SU-DHL-6 (cell line): ENCODE measurements around the gene MGMT.

ENCODE experiments used
- H2AFZ ChIP-seq: fragments of 200-600 bp; sonication (generic); 2 replicates; pipeline ENCODE4 v1.6.1; 2014; ENCODE audit warnings: low read depth, mild to moderate bottlenecking, moderate library complexity, mixed read lengths, antibody characterized with exemption, low read length; ENCODE audit not compliant: severe bottlenecking
- H3F3A ChIP-seq: fragments of 200-600 bp; shearing (Covaris generic); 2 replicates; pipeline ENCODE4 v1.6.0; 2016; ENCODE audit warnings: antibody characterized with exemption, mild to moderate bottlenecking; ENCODE audit not compliant: insufficient read depth
- H3K27ac ChIP-seq: fragments of 200-600 bp; sonication (generic); 2 replicates; pipeline ENCODE4 v1.5.1; 2016; ENCODE audit warnings: low read depth, mild to moderate bottlenecking, low read length, moderate library complexity, mixed read lengths
- H3K27me3 ChIP-seq: fragments of 200-600 bp; sonication (generic), shearing (Covaris generic); 2 replicates; pipeline ENCODE4 v1.6.0; 2014; ENCODE audit warnings: mild to moderate bottlenecking, low read length
- H3K36me3 ChIP-seq: fragments of 200-600 bp; sonication (generic); 2 replicates; pipeline ENCODE4 v1.6.1; 2014; ENCODE audit warnings: mild to moderate bottlenecking, low read length, mixed read lengths
- H3K4me2 ChIP-seq: fragments of 300-600, 200-600 bp; shearing (Covaris generic), sonication (generic); 2 replicates; pipeline ENCODE4 v1.6.0; 2014; ENCODE audit warnings: low read length, low read depth, mild to moderate bottlenecking; ENCODE audit not compliant: poor library complexity, severe bottlenecking
- H3K4me3 ChIP-seq: fragments of 200-600 bp; sonication (generic); 2 replicates; pipeline ENCODE4 v1.5.1; 2014; ENCODE audit warnings: antibody characterized with exemption, low read length, mild to moderate bottlenecking, mixed read lengths; ENCODE audit not compliant: insufficient read depth, poor library complexity, severe bottlenecking
- H3K79me2 ChIP-seq: fragments of 200-600 bp; sonication (generic); 2 replicates; pipeline ENCODE4 v1.6.1; 2014; ENCODE audit warnings: mild to moderate bottlenecking, low read length, moderate library complexity; ENCODE audit not compliant: insufficient read depth
- H3K9ac ChIP-seq: fragments of 200-600 bp; sonication (generic); 2 replicates; pipeline ENCODE4 v1.7.0; 2014; ENCODE audit warnings: mild to moderate bottlenecking, low read length
- H3K9me2 ChIP-seq: fragments of 200-600 bp; sonication (generic); replicated peaks from 2 replicates; pipeline ENCODE4 v1.6.1; 2014; ENCODE audit warnings: low read length; ENCODE audit not compliant: insufficient read depth
- H3K9me3 ChIP-seq: fragments of 200-600 bp; sonication (generic); 2 replicates; pipeline ENCODE4 v1.6.1; 2014; ENCODE audit warnings: low read length, mixed read lengths; ENCODE audit not compliant: insufficient read depth
- H4K20me1 ChIP-seq: fragments of 200-600 bp; sonication (generic); 2 replicates; pipeline ENCODE4 v1.6.1; 2014; ENCODE audit warnings: low read depth, mild to moderate bottlenecking, antibody characterized with exemption, low read length, moderate library complexity, mixed read lengths
- EZH2phosphoT487 ChIP-seq: fragments of 200-600 bp; sonication (generic), shearing (Covaris generic); conservative IDR thresholded peaks from 2 replicates; pipeline ENCODE4 v1.6.1; 2018; ENCODE audit warnings: mild to moderate bottlenecking, antibody characterized with exemption, low read length, moderate library complexity, mixed read lengths
- TF ChIP-seq, protein P1 (sequence below): fragments of 200-600 bp; sonication (generic); IDR thresholded peaks from one replicate; pipeline ENCODE4 v1.5.1; 2017; ENCODE audit warnings: antibody characterized with exemption, mild to moderate bottlenecking, low read length, moderate library complexity; ENCODE audit not compliant: insufficient read depth, poor library complexity, severe bottlenecking

The MGMT gene

DNA sequence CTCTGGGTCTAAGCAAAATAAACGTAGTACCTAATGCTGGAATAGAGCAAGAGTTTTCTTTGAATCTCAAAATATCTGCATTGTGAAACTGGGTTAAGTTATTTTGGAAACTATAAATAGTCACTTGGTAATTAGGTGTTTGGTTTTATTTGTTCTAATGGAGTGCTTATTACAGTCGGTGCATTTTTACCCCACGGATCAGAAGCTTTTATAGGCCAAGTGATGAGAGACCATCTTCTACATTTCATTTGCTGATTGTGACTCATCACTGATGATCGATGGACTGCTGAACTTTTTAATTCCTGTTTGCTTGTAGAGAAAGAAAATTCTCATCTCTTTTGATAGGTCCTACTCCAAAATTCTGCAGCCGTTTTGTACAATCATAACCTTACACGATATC is 28.2 kb downstream of the MGMT start:
- no peaks in the 10 kb centered on the region for H4K20me1 ChIP-seq

DNA sequence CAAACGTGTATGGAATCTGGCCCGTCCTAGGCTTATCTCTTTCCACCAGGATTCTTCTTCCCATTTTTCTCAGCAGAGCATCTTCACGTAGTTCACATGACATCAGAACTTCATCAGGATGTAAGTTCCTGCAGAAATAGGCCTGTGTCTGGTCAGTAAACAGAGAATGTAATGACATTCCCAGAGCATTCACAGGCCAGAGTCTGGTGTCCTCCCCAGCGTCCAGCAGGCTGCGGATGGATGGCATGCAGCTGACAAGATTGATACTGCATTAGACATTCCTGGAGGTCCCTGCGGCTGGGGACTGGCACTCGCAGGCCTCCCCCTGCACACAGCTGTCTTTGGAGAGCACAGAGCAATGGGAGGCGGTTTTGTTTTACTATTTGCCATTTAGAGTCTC is 28.7 kb downstream of the MGMT start:
- H4K20me1 ChIP-seq: no peaks in the 10 kb centered on the region
- H2AFZ ChIP-seq: no peak overlapping the region
- no peaks in the 10 kb centered on the region for H3K36me3 ChIP-seq
- no peak overlapping the region for H3K9ac ChIP-seq
- no peaks in the 10 kb centered on the region for H3F3A ChIP-seq
- H3K27ac ChIP-seq: no peak overlapping the region
- H3K4me3 ChIP-seq: no peak overlapping the region
- H3K9me3 ChIP-seq: peaks cover 6% of the 10 kb centered on the region; the same call in 1 of the 2 replicates
- H3K4me2 ChIP-seq: no peak overlapping the region
- TF ChIP-seq, protein P1, sequence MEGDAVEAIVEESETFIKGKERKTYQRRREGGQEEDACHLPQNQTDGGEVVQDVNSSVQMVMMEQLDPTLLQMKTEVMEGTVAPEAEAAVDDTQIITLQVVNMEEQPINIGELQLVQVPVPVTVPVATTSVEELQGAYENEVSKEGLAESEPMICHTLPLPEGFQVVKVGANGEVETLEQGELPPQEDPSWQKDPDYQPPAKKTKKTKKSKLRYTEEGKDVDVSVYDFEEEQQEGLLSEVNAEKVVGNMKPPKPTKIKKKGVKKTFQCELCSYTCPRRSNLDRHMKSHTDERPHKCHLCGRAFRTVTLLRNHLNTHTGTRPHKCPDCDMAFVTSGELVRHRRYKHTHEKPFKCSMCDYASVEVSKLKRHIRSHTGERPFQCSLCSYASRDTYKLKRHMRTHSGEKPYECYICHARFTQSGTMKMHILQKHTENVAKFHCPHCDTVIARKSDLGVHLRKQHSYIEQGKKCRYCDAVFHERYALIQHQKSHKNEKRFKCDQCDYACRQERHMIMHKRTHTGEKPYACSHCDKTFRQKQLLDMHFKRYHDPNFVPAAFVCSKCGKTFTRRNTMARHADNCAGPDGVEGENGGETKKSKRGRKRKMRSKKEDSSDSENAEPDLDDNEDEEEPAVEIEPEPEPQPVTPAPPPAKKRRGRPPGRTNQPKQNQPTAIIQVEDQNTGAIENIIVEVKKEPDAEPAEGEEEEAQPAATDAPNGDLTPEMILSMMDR: no peak
- TF ChIP-seq EZH2phosphoT487: no peak
- no peaks in the 10 kb centered on the region for H3K9me2 ChIP-seq
- H3K79me2 ChIP-seq: no peaks in the 10 kb centered on the region
- H3K27me3 ChIP-seq: no peaks in the 10 kb centered on the region

More for the DNA sequence above, 28.2 kb downstream of the MGMT start:
- Histone ChIP-seq H3K9me2 (no peaks in the 10 kb centered on the region), H3K27ac (no peak overlapping the region), H3K9ac (no peak overlapping the region), H3K36me3 (no peaks in the 10 kb centered on the region), H3K4me2 (no peak overlapping the region), H3K9me3 (peaks cover 6% of the 10 kb centered on the region; the same call in 1 of the 2 replicates), H3K4me3 (no peak overlapping the region), H2AFZ (no peak overlapping the region), H3K27me3 (no peaks in the 10 kb centered on the region), H3K79me2 (no peaks in the 10 kb centered on the region), H3F3A (no peaks in the 10 kb centered on the region)
- TF ChIP-seq, protein P1: no peak
- TF ChIP-seq EZH2phosphoT487: no peak

DNA sequence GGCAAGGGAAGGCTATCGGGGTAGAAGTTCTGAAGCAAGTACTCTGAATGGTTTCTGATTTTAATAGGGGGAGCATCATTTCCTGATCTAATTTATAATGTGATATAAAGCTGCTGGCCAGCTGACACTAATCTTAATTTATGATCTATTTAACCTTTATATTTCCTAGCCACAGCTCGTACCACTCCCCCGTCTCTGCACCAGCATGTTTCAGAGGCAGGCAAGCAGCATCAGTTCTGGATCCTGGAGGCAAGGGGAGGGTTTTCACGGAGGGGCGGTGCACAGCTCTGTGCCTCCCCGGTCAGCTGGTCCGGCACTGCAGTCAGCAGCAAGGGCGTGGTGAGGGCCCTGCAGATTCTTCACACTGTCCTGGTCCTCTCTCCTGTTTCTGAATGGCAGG is 30.0 kb downstream of the MGMT start:
- no peak overlapping the region for H3K4me2 ChIP-seq
- no peaks in the 10 kb centered on the region for H3K27me3 ChIP-seq
- H3F3A ChIP-seq: no peaks in the 10 kb centered on the region
- H3K9me2 ChIP-seq: no peaks in the 10 kb centered on the region
- H3K4me3 ChIP-seq: no peak overlapping the region
- H3K9ac ChIP-seq: no peak overlapping the region
- H2AFZ ChIP-seq: no peak overlapping the region
- no peaks in the 10 kb centered on the region for H3K79me2 ChIP-seq
- TF ChIP-seq, protein P1: no peak
- no peak for TF ChIP-seq EZH2phosphoT487
- H4K20me1 ChIP-seq: no peaks in the 10 kb centered on the region
- H3K27ac ChIP-seq: no peak overlapping the region
- H3K9me3 ChIP-seq: peaks cover 3% of the 10 kb centered on the region; the same call in 1 of the 2 replicates
- H3K36me3 ChIP-seq: no peaks in the 10 kb centered on the region

DNA sequence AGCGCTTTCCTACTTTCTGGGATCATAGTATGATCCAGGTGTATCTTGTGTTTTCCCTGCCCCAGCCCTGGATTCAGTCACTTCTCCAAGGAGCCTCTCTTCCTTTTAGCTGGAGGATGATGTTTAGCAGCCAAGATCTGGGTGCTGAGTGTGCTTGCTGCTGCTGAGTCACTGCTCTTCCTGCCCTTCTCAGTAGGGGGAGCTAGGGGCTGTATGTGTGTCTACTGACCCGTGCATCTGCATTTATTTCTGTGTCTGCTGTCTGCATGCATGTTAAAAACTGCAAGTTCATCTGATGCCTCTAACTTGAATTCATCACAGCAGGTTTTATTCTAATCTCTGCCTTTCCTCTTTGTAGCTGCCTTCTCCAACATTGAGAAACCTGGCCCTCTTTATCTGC is 31.6 kb downstream of the MGMT start:
- Histone ChIP-seq H3F3A (no peaks in the 10 kb centered on the region), H3K4me2 (no peak overlapping the region), H3K36me3 (no peaks in the 10 kb centered on the region), H3K27me3 (no peaks in the 10 kb centered on the region), H3K9me2 (no peaks in the 10 kb centered on the region), H3K79me2 (no peaks in the 10 kb centered on the region), H3K9ac (no peak overlapping the region), H3K4me3 (no peak overlapping the region), H4K20me1 (no peaks in the 10 kb centered on the region), H3K27ac (no peak overlapping the region), H3K9me3 (no peaks in the 10 kb centered on the region; the same call in 1 of the 2 replicates), H2AFZ (no peak overlapping the region)
- no peak for TF ChIP-seq EZH2phosphoT487
- TF ChIP-seq, protein P1: no peak
